ENCODE data around the gene AGBL4.

Gene AGBL4

DNA sequence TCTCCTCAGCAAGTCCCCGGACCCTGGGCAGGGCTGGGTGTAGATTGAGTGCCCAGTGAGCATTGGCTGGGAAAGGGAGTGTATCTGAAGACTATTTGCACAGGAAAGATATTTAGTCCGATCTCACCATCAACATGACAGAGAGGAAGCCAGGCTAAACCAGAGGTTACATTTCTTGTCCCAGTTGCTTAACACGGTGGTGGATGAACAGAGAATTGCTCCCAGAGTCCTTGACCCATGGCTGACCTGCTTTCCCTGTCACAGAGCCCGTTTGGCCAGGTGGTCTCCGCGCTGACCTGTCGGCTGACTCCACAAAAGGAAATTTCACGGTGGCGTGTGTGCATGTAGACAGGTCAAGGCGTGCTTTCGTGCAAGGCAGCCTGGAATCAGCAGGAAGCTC is 1330.6 kb downstream of the AGBL4 start:
- DNase-seq = peak; percentile 57
- Histone ChIP-seq H3K4me3 (ENCODE audit: low read depth, low read length) (no peak overlapping the region), H3K9me3 (ENCODE audit: severe bottlenecking) (no peaks in the 10 kb centered on the region), H3K27me3 (ENCODE audit: insufficient read depth, low read depth, severe bottlenecking) (no peaks in the 10 kb centered on the region), H3K27ac (no peak overlapping the region; the same call in 1 of the 2 replicates), H3K36me3 (no peaks in the 10 kb centered on the region)
- TF ChIP-seq, protein P1, sequence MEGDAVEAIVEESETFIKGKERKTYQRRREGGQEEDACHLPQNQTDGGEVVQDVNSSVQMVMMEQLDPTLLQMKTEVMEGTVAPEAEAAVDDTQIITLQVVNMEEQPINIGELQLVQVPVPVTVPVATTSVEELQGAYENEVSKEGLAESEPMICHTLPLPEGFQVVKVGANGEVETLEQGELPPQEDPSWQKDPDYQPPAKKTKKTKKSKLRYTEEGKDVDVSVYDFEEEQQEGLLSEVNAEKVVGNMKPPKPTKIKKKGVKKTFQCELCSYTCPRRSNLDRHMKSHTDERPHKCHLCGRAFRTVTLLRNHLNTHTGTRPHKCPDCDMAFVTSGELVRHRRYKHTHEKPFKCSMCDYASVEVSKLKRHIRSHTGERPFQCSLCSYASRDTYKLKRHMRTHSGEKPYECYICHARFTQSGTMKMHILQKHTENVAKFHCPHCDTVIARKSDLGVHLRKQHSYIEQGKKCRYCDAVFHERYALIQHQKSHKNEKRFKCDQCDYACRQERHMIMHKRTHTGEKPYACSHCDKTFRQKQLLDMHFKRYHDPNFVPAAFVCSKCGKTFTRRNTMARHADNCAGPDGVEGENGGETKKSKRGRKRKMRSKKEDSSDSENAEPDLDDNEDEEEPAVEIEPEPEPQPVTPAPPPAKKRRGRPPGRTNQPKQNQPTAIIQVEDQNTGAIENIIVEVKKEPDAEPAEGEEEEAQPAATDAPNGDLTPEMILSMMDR (IDR thresholded peaks at IDR 0.05; ENCODE audit: low read depth, low read length) = no peak

DNA sequence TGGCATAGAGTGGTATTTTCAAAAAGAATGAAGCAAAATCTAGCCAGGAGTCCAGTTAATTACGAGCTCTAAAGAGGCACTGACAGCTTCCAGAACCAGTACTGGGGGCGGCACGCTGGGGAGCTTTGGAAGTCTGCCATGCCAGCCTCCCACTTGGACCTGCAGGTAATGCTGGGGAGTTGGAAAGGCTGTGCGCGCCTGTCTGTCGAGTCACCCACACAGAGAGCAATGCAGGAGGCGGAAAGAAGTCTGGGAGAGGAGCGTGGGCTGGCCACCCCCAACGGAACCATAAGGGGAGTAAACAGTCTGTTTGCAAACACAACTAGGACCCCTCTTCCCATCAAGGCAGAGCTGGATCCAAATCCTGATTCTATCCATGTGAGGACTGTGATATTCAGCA is 1331.5 kb downstream of the AGBL4 start:
- Histone ChIP-seq H3K27ac (no peak overlapping the region), H3K4me3 (ENCODE audit: low read depth, low read length) (no peak overlapping the region), H3K36me3 (no peaks in the 10 kb centered on the region), H3K9me3 (ENCODE audit: severe bottlenecking) (no peaks in the 10 kb centered on the region), H3K27me3 (ENCODE audit: insufficient read depth, low read depth, severe bottlenecking) (no peaks in the 10 kb centered on the region)
- TF ChIP-seq, protein P1 (IDR thresholded peaks at IDR 0.05; ENCODE audit: low read depth, low read length) = no peak
- DNase-seq = no peak

DNA sequence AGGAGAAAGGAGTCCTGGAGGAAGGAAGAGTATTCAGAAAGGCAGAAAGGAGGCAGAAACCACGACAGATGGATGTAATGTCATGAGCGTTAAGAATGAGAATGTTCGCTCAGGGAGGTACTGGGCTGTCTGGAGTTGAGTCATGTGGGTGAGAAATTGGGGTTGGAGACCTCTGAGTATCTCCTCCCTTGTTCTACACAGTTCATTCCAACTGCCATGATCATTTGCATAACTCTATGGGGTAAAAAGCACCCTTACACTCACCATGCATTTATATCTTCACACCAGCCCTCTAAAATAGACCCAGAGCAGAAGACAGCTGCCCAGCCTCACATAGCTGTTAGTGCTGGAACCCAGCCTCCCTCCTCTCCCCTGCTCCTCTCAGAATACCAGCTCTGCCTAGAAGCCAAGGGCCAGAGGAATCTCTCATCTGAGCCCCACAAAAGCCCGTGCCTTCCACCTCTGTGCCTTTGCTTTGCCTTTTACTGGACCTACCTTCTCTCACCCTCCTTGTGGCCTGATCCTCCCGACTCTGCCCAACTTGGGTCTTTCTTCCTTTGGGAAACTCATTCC is 1332.2 kb downstream of the AGBL4 start:
- Histone ChIP-seq H3K36me3 (no peaks in the 10 kb centered on the region), H3K4me3 (ENCODE audit: low read depth, low read length) (no peak overlapping the region), H3K9me3 (ENCODE audit: severe bottlenecking) (no peaks in the 10 kb centered on the region), H3K27me3 (ENCODE audit: insufficient read depth, low read depth, severe bottlenecking) (no peaks in the 10 kb centered on the region), H3K27ac (no peak overlapping the region)
- DNase-seq = no peak
- TF ChIP-seq, protein P1 (IDR thresholded peaks at IDR 0.05; ENCODE audit: low read depth, low read length) = no peak

DNA sequence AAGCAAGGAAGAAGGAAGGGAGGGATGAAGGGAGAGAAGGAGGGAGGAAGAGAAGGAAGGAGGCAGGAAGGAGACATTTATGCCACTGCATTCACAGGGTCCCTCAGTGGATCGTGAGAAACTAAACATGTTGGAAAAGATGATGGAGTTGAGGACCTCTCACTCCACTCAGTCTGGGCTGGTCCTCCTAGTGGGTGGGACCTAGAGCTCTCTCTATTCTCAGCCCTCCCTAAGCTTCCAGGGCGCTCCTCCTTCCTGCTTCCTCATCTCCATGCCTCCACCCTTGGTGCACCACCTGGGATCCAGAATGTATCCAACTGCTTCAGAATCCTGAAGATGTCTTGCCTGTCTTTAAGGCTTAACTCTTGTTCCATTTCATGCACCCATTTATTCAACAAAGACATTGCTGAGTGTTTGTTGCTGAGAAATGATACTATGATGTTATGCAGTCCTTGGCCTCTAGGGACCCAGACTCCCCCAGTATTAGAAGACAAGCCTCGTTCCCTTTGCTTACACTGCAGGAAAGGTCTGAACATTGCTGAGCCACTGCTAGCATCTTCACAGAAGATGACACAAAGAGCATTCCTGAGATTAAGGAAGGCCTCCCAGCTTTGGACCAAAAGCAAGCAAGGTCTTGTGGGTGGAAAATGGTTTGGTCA is 1335.5 kb downstream of the AGBL4 start:
- TF ChIP-seq, protein P1 (IDR thresholded peaks at IDR 0.05; ENCODE audit: low read depth, low read length) = peak; percentile 61
- DNase-seq = no peak
- no peaks in the 10 kb centered on the region for H3K9me3 ChIP-seq (ENCODE audit: severe bottlenecking)
- H3K27ac ChIP-seq = no peak overlapping the region
- no peaks in the 10 kb centered on the region for H3K27me3 ChIP-seq (ENCODE audit: insufficient read depth, low read depth, severe bottlenecking)
- no peaks in the 10 kb centered on the region for H3K36me3 ChIP-seq
- H3K4me3 ChIP-seq (ENCODE audit: low read depth, low read length) = no peak overlapping the region

DNA sequence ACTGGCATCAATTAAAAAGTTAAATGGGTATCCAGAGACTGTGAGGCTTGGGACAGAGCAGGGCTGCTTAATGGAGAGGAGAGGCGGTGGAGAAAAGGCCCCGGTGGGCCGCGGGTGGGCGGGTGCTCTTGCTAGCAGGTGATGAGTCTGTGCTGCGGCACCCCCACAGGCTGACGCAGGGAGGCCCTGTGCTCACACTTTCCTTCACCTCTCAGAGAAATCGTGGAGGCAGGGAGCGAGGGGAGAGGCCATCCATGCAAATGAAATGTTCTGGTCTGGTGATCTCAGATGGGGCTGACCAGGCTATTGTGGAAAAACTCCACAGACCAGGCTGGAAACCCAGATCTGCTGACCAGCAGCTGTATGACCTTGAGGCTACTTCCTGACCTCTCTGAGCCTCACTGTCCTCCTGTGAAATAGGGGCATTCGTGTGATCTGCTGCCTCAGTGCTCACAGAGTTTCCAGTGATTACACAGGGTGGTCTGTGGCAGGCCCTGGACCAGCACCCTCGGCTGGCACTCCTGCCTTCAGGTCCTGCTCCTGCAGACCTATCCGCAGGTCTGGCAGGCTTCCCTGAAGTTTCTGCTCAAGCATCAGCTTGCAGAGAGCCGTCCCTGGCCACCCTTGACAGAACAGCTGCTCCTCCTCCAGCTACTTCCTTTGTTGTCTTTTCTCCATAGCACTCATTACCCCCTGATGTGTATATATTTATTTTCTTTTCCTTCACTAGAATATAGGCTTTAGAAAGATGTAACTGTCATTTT is 1336.3 kb downstream of the AGBL4 start:
- TF ChIP-seq, protein P1 (IDR thresholded peaks at IDR 0.05; ENCODE audit: low read depth, low read length) = no peak
- no peaks in the 10 kb centered on the region for H3K27me3 ChIP-seq (ENCODE audit: insufficient read depth, low read depth, severe bottlenecking)
- no peak overlapping the region for H3K4me3 ChIP-seq (ENCODE audit: low read depth, low read length)
- H3K36me3 ChIP-seq = no peaks in the 10 kb centered on the region
- H3K9me3 ChIP-seq (ENCODE audit: severe bottlenecking) = no peaks in the 10 kb centered on the region
- DNase-seq = no peak
- no peak overlapping the region for H3K27ac ChIP-seq
